MM.1S (cell line): ENCODE data around the gene CSGALNACT2.

Experiments
- EZH2 ChIP-seq: fragments of 300-600 bp; sonication (generic); optimal IDR thresholded peaks from 2 replicates; pipeline ENCODE3; 2017; ENCODE audit warnings: low read depth, mild to moderate bottlenecking, antibody characterized with exemption, low read length, mixed read lengths
- EZH2phosphoT487 ChIP-seq: fragments of 300-600 bp; sonication (generic); IDR thresholded peaks from 2 replicates; pipeline ENCODE4 v1.6.1; 2018; ENCODE audit warnings: antibody characterized with exemption, low read length
- TF ChIP-seq, protein P1 (sequence below): fragments of 300-600 bp; sonication (generic); IDR thresholded peaks from 2 replicates; pipeline ENCODE4 v1.5.1; 2016; ENCODE audit warnings: antibody characterized with exemption, low read length, mixed read lengths

GRCh38 chr10:43089519-43089918 is 48.7 kb upstream of the CSGALNACT2 start:
- TF ChIP-seq, protein P1, sequence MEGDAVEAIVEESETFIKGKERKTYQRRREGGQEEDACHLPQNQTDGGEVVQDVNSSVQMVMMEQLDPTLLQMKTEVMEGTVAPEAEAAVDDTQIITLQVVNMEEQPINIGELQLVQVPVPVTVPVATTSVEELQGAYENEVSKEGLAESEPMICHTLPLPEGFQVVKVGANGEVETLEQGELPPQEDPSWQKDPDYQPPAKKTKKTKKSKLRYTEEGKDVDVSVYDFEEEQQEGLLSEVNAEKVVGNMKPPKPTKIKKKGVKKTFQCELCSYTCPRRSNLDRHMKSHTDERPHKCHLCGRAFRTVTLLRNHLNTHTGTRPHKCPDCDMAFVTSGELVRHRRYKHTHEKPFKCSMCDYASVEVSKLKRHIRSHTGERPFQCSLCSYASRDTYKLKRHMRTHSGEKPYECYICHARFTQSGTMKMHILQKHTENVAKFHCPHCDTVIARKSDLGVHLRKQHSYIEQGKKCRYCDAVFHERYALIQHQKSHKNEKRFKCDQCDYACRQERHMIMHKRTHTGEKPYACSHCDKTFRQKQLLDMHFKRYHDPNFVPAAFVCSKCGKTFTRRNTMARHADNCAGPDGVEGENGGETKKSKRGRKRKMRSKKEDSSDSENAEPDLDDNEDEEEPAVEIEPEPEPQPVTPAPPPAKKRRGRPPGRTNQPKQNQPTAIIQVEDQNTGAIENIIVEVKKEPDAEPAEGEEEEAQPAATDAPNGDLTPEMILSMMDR = no peak
- TF ChIP-seq EZH2 = no peak
- TF ChIP-seq EZH2phosphoT487 = no peak
